22Rv1 (cell line): ENCODE results near the gene POC1B.

ENCODE experiments used
- ZFX ChIP-seq: fragments of 450-650 bp; IDR thresholded peaks from 2 replicates; pipeline ENCODE4 v1.6.1; 2017; ENCODE audit warnings: antibody characterized with exemption, borderline replicate concordance
- TF ChIP-seq, protein P1 (sequence below): fragments of 450-650 bp; IDR thresholded peaks from 2 replicates; pipeline ENCODE4 v1.5.1; 2017; ENCODE audit warnings: mild to moderate bottlenecking

DNA sequence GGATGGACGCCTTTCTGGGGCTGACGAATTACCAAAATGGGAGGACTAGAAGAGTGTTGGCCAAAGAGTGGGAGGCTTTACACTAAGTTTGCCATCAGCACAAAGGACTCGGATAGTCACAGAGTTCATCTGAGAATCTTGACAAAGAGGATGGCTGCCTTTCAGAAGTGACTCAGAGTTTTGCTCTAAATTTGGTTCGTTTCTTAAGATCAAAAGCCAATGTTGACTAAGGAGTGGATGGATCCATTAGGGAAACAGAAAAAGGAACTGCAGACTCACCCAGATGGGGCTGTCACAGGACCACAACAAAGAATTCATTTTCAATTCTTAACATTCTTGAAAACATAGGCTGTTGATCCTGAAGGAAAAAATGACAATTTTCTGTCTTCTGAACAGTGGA is 92.2 kb downstream of the POC1B start:
- TF ChIP-seq, protein P1, sequence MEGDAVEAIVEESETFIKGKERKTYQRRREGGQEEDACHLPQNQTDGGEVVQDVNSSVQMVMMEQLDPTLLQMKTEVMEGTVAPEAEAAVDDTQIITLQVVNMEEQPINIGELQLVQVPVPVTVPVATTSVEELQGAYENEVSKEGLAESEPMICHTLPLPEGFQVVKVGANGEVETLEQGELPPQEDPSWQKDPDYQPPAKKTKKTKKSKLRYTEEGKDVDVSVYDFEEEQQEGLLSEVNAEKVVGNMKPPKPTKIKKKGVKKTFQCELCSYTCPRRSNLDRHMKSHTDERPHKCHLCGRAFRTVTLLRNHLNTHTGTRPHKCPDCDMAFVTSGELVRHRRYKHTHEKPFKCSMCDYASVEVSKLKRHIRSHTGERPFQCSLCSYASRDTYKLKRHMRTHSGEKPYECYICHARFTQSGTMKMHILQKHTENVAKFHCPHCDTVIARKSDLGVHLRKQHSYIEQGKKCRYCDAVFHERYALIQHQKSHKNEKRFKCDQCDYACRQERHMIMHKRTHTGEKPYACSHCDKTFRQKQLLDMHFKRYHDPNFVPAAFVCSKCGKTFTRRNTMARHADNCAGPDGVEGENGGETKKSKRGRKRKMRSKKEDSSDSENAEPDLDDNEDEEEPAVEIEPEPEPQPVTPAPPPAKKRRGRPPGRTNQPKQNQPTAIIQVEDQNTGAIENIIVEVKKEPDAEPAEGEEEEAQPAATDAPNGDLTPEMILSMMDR = no peak
- no peak for TF ChIP-seq ZFX
